Neural cell (in vitro differentiated cells): ENCODE measurements around the gene ZNF207. TPM values are rescaled to one million over a fixed set of nuclear protein-coding genes. Genes with fewer than 3 reads are reported as not detected.

Experiments
- H2AFZ ChIP-seq: fragments of 200-600, 300-800 bp; sonication (generic), shearing (Covaris generic); 2 replicates; pipeline ENCODE4 v1.6.0; 2014; ENCODE audit warnings: low read depth, mild to moderate bottlenecking, antibody characterized with exemption, low read length, moderate library complexity
- H3F3A ChIP-seq: fragments of 200-600 bp; shearing (Covaris generic); 2 replicates; pipeline ENCODE4 v1.6.1; 2016; ENCODE audit warnings: mild to moderate bottlenecking, moderate library complexity, mixed read lengths, antibody characterized with exemption, low read length; ENCODE audit not compliant: insufficient read depth, poor library complexity, severe bottlenecking
- H3K27ac ChIP-seq: fragments of 200-600, 300-800 bp; sonication (generic), shearing (Covaris generic); 2 replicates; pipeline ENCODE4 v1.5.1; 2014; ENCODE audit warnings: mild to moderate bottlenecking, low read length, moderate library complexity
- H3K27me3 ChIP-seq: fragments of 300-800, 200-600 bp; sonication (generic), shearing (Covaris generic); 2 replicates; pipeline ENCODE4 v1.6.0; 2014; ENCODE audit warnings: mild to moderate bottlenecking, low read depth, low read length, moderate library complexity; ENCODE audit not compliant: insufficient read depth
- H3K36me3 ChIP-seq: fragments of 300-800, 200-600 bp; sonication (generic), shearing (Covaris generic); 2 replicates; pipeline ENCODE4 v1.5.1; 2014; ENCODE audit warnings: mild to moderate bottlenecking, antibody characterized with exemption, low read length, moderate library complexity; ENCODE audit not compliant: insufficient read depth
- H3K4me2 ChIP-seq: fragments of 300-800, 200-600 bp; sonication (generic), shearing (Covaris generic); 2 replicates; pipeline ENCODE4 v1.6.0; 2014; ENCODE audit warnings: mild to moderate bottlenecking, low read length
- H3K4me3 ChIP-seq: fragments of 300-800, 200-600 bp; sonication (generic), shearing (Covaris generic); 2 replicates; pipeline ENCODE4 v1.5.1; 2014; ENCODE audit warnings: mild to moderate bottlenecking, low read length, moderate library complexity
- H3K79me2 ChIP-seq: fragments of 200-600 bp; shearing (Covaris generic); replicated peaks from 2 replicates; pipeline ENCODE4 v1.6.0; 2014; ENCODE audit warnings: mild to moderate bottlenecking, low read length, moderate library complexity; ENCODE audit not compliant: insufficient read depth
- H3K9ac ChIP-seq: fragments of 300-800, 200-600 bp; sonication (generic), shearing (Covaris generic); 2 replicates; pipeline ENCODE4 v1.6.1; 2016; ENCODE audit warnings: mild to moderate bottlenecking, low read length, mixed read lengths
- H3K9me2 ChIP-seq: fragments of 200-600 bp; shearing (Covaris generic); 2 replicates; pipeline ENCODE4 v1.6.1; 2016; ENCODE audit warnings: mild to moderate bottlenecking, low read length, mixed read lengths; ENCODE audit not compliant: insufficient read depth
- H3K9me3 ChIP-seq: fragments of 200-600, 300-800 bp; sonication (generic), shearing (Covaris generic); 2 replicates; pipeline ENCODE4 v1.6.1; 2016; ENCODE audit warnings: mild to moderate bottlenecking, mixed run types, low read length, moderate library complexity, mixed read lengths
- H4K20me1 ChIP-seq: fragments of 200-600 bp; shearing (Covaris generic); 2 replicates; pipeline ENCODE4 v1.6.1; 2016; ENCODE audit warnings: mild to moderate bottlenecking, mixed run types; ENCODE audit not compliant: insufficient read depth
- CTCF ChIP-seq: fragments of 450-650 bp; IDR thresholded peaks from 2 replicates; pipeline ENCODE4 v1.5.1; 2014; ENCODE audit warnings: antibody characterized with exemption, mild to moderate bottlenecking, moderate library complexity; ENCODE audit not compliant: poor library complexity, severe bottlenecking
- EP300 ChIP-seq: fragments of 450-650 bp; conservative IDR thresholded peaks from 2 replicates; pipeline ENCODE4 v1.6.1; 2014; ENCODE audit warnings: antibody characterized with exemption, mild to moderate bottlenecking, moderate library complexity; ENCODE audit not compliant: poor library complexity, severe bottlenecking
- EZH2 ChIP-seq: fragments of 200-600, 300-800 bp; shearing (Covaris generic), sonication (generic); IDR thresholded peaks from 2 replicates; pipeline ENCODE4 v1.6.1; 2014; ENCODE audit warnings: antibody characterized with exemption, low read length, borderline replicate concordance, mild to moderate bottlenecking; ENCODE audit not compliant: insufficient read depth, poor library complexity, severe bottlenecking
- MXI1 ChIP-seq: fragments of 450-650 bp; conservative IDR thresholded peaks from 2 replicates; pipeline ENCODE4 v1.6.1; 2014; ENCODE audit warnings: antibody characterized with exemption, mild to moderate bottlenecking; ENCODE audit not compliant: poor library complexity, severe bottlenecking
- POLR2AphosphoS5 ChIP-seq: IDR thresholded peaks from 2 replicates; pipeline ENCODE4 v1.6.1; 2012
- RAD21 ChIP-seq: fragments of 450-650 bp; conservative IDR thresholded peaks from 2 replicates; pipeline ENCODE4 v1.6.1; 2014; ENCODE audit warnings: antibody characterized with exemption, mild to moderate bottlenecking, moderate library complexity
- SMC3 ChIP-seq: fragments of 450-650 bp; conservative IDR thresholded peaks from 2 replicates; pipeline ENCODE4 v1.6.1; 2014; ENCODE audit warnings: antibody characterized with exemption, mild to moderate bottlenecking, moderate library complexity; ENCODE audit not compliant: poor library complexity
- TAF1 ChIP-seq: IDR thresholded peaks from 2 replicates; pipeline ENCODE4 v1.6.1; 2012; ENCODE audit warnings: low read depth
- polyA plus RNA-seq: library from polyadenylated mRNA; depleted of rRNA; stranded (reverse); fragments of >200 nt; gene quantifications from 2 replicates; pipeline ENCODE4 v1.2.3, GENCODE V29; 2014
- TF ChIP-seq, protein P1 (sequence below): IDR thresholded peaks from 2 replicates; pipeline ENCODE4 v1.6.1; 2012; ENCODE audit warnings: borderline replicate concordance

Gene ZNF207
- polyA plus RNA-seq, 1 donor from 2014 or later, result 188 TPM

DNA sequence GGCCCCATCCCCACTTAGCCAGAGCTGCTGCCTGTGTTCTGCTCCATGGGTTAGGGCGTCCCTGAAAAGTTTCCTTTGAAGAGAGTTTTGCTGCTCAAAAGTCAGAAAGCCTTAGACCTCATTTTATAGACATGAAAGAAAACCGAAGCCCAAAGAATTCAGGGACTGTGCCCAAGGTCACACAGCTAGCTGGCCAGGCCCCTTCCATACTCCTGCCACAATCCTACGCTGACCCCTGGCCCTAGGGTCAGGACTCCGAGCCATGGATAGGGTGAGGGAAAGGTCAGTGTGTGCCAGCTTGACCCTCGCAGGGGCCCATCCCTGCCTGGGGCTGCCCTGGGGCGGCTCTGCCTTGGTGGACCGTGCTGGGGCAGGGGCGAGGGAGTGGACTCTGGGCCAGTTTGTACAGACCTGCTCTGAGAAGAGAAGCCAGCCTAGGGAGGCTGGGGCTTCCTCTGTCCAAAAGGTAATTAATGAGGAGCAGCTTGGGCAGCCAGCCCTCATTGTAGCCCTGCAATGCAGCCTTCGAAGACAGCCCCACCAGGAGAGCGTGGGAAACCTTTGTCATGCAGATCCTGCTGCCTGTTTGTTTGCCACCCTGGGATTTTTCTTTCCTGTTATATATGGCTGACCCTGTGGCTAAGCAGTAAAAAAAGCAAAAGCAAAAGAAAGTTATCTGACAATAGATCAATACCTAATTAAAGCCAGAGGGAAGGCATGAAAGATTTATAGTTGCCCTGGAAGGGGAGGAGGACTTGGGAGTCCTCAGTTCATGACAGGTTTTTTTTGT lies 46.9 kb upstream of the ZNF207 start:
- Histone ChIP-seq H3K27ac (no peak overlapping the region), H3K79me2 (no peaks in the 10 kb centered on the region), H3K9me2 (no peaks in the 10 kb centered on the region), H3K9me3 (no peaks in the 10 kb centered on the region), H3K36me3 (no peaks in the 10 kb centered on the region), H3K9ac (no peak overlapping the region), H3K27me3 (no peaks in the 10 kb centered on the region), H3K4me2 (no peak overlapping the region), H2AFZ (no peak overlapping the region), H3K4me3 (no peak overlapping the region), H4K20me1 (no peaks in the 10 kb centered on the region), H3F3A (no peaks in the 10 kb centered on the region)
- TF ChIP-seq EZH2 (no peak), CTCF (no peak)

- H3K9ac ChIP-seq, result no peak overlapping the region
- no peaks in the 10 kb centered on the region for H3K79me2 ChIP-seq
- no peaks in the 10 kb centered on the region for H3K9me2 ChIP-seq
- no peaks in the 10 kb centered on the region for H4K20me1 ChIP-seq
- no peaks in the 10 kb centered on the region for H3K27me3 ChIP-seq
- no peaks in the 10 kb centered on the region for H3K9me3 ChIP-seq
- H3K36me3 ChIP-seq, result no peaks in the 10 kb centered on the region
- no peaks in the 10 kb centered on the region for H3F3A ChIP-seq
- TF ChIP-seq CTCF (no peak), RAD21 (no peak), MXI1 (no peak), EZH2 (no peak), EP300 (no peak), SMC3 (no peak), TAF1 (no peak), POLR2AphosphoS5 (no peak)
- TF ChIP-seq, protein P1, sequence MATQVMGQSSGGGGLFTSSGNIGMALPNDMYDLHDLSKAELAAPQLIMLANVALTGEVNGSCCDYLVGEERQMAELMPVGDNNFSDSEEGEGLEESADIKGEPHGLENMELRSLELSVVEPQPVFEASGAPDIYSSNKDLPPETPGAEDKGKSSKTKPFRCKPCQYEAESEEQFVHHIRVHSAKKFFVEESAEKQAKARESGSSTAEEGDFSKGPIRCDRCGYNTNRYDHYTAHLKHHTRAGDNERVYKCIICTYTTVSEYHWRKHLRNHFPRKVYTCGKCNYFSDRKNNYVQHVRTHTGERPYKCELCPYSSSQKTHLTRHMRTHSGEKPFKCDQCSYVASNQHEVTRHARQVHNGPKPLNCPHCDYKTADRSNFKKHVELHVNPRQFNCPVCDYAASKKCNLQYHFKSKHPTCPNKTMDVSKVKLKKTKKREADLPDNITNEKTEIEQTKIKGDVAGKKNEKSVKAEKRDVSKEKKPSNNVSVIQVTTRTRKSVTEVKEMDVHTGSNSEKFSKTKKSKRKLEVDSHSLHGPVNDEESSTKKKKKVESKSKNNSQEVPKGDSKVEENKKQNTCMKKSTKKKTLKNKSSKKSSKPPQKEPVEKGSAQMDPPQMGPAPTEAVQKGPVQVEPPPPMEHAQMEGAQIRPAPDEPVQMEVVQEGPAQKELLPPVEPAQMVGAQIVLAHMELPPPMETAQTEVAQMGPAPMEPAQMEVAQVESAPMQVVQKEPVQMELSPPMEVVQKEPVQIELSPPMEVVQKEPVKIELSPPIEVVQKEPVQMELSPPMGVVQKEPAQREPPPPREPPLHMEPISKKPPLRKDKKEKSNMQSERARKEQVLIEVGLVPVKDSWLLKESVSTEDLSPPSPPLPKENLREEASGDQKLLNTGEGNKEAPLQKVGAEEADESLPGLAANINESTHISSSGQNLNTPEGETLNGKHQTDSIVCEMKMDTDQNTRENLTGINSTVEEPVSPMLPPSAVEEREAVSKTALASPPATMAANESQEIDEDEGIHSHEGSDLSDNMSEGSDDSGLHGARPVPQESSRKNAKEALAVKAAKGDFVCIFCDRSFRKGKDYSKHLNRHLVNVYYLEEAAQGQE, result no peak
- no peak overlapping the region for H3K27ac ChIP-seq
- H3K4me3 ChIP-seq, result no peak overlapping the region
- no peak overlapping the region for H3K4me2 ChIP-seq
- H2AFZ ChIP-seq, result no peak overlapping the region
These were observed 46.1 kb upstream of the ZNF207 start for GRCh38 chr17:32303781-32304288.
